NCI-H1694 (cell line): ENCODE data around the gene XIRP2.

ENCODE experiments used
- DNase-seq: peaks from one replicate; lab custom pipeline; 2025; lab: John Stamatoyannopoulos, UW

XIRP2 gene

GRCh38 chr2:166888180-166888579 is at the start of gene XIRP2:
Gene XIRP2 (plus strand): TSS chr2:166888480. CDS start chr2:166903483, 15,003 bp downstream.
- no peak for DNase-seq

DNA sequence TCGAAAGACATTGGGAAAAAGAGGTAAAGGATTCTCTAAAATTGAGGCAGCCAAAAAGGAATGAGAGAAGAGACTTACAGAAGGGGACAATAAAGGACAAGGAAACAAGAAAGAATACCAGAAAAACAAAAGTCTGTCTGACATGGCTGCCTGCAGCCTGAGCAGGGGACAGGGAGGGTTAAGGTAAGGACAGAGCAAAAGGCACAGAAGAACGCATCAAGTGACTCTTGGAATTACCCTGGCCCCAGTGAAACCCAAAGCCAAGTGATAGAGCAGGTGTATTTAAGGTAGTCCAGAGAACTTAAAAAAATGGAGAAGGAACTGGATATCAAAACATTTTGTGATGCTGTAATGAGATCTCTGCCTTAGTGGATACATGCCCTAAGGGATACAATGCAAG is 47.1 kb upstream of the XIRP2 start:
- no peak for DNase-seq

- DNase-seq = no peak
Observed at GRCh38 chr2:166841679-166842078, 46.6 kb upstream of the XIRP2 start.

- DNase-seq = no peak
Observed at GRCh38 chr2:166844111-166844510, 44.2 kb upstream of the XIRP2 start.

DNA sequence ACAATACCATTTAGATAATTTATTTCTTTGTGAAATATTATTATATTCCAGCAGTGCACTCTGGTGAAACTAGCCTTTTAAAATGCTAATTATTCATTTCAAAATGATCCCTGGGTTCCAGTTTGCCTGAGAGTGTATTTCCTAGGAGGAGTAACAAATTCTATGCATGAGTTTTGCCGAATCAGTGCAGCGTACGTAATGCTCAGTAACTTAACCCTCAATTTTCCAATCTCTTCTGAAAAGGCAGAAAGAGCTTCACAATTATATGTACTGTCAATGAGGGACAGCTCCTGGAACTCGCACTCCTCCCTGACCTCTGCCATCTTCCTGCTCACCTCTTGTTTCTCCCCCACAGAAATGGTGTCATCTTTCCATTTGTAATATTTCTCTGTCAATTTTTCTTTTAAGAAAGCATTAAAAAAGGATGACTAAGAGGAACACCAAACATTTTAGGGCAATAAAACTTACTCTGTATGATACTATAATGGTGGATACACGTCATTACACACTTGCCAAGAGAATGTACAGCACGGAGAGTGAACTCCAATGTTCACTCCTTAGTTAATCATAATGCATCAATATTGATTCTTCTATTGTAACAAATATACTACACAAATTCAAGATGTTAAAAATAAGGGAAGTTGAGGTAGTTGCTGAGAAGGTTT is 25.7 kb upstream of the XIRP2 start:
- DNase-seq = no peak

GRCh38 chr2:166867874-166868514 is 20.3 kb upstream of the XIRP2 start:
- DNase-seq = no peak

GRCh38 chr2:166870346-166870745 is 17.9 kb upstream of the XIRP2 start:
- no peak for DNase-seq

DNA sequence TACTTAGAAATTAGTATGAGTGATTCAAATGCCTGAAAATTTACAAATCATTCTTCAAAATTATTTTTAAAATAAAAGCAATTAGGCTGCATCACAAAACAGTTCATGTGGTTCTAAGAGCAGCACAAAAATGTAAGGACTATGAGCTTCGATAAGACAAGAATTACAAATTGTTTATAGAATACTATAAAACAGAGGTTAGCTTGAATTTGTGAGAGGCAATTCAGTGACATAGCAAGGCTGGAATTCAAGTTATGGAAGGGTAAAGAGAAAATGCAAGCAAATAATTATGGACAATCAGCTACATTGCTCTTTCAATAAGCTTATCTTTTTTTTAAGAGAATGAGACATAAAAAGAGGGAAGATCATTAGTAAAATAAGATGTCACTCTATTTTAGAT is 7.1 kb upstream of the XIRP2 start:
- DNase-seq = no peak

GRCh38 chr2:166882851-166883250 is 5.4 kb upstream of the XIRP2 start:
- no peak for DNase-seq

GRCh38 chr2:166891727-166892126 is 3.4 kb downstream of the XIRP2 start:
- no peak for DNase-seq

DNA sequence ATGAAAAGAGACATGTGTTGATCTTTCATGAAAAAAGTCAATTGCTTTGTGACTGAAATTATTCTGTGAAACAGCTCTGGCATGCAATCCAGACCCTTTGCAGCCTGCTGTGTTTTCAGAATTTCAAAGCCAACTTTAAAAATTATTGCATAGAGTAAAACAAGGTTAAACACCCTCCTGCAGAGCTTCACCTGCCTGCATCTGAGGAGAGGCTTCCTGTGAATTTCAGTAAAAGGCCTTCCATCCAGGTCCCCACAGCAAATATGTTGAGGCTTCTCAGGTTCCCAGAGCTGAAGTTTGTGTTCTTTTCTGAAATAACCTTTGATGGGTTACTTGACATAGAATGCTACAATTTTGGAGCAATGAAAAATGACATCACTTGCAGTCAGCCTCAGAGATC is 4.1 kb downstream of the XIRP2 start:
- no peak for DNase-seq

- DNase-seq = no peak
Observed at GRCh38 chr2:166895243-166895642, 7.0 kb downstream of the XIRP2 start.

GRCh38 chr2:166897666-166898065 is 9.4 kb downstream of the XIRP2 start:
- DNase-seq = no peak

DNA sequence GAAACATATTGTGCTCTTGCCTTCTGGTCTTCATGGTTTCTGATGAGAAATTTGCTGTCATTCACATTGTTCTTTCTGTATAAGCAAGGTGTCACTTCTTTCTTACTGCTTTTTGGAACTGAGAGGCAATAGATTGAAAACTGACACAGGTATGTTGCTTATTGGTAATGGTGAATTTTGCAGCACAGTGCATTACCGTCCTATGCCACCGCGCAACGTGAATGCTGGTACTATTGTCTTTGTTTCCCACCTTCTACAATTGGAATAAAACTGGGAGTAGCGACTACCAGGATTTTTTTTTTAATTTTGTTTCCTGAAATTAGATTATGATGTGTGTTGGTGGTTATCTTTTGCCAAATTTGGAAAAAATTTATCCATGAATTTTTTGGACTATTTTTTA is 11.4 kb downstream of the XIRP2 start:
- DNase-seq = no peak

- no peak for DNase-seq
Observed at GRCh38 chr2:166900700-166901099, 12.4 kb downstream of the XIRP2 start.

DNA sequence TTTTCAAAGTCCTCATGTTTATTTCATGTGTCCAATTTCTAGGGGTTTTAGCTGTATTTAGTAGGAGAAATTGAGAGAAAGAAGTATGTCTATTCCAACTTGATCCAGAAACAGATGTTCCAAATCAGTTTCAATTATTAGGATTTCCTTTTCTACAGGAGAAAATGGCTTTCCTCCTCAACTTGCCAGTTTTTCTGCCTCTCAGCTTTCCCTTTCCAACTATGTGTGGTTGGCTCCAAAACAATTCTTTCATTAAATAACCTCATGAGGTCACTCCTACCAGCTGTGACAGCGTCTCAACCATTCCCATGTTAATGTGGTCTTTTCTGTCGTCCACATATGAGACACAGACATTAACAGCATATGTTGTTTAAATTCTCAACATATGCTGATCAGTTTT is 13.1 kb downstream of the XIRP2 start:
- DNase-seq = no peak

GRCh38 chr2:166916987-166917386 is 28.7 kb downstream of the XIRP2 start:
- DNase-seq = no peak

DNA sequence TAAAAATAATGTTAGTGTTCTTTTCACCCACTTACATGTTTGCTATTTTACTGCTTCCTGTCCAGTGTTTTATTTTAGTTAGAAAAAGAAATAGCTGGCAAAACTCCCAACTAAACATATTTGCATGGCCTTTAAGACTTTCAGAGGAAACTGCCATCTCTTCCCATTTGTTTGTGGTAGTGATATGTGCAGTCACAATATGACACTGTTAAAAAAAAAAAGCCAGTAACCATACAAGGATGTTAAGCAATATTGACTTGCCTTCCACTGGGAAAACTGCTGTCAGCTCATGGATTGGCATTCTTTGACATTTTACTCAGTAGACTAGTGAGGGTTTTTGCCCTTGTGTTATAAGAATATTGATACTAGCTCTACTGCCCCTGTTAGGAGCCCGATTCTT is 29.1 kb downstream of the XIRP2 start:
- DNase-seq = no peak

GRCh38 chr2:166921261-166921896 is 33.1 kb downstream of the XIRP2 start:
- DNase-seq = no peak

DNA sequence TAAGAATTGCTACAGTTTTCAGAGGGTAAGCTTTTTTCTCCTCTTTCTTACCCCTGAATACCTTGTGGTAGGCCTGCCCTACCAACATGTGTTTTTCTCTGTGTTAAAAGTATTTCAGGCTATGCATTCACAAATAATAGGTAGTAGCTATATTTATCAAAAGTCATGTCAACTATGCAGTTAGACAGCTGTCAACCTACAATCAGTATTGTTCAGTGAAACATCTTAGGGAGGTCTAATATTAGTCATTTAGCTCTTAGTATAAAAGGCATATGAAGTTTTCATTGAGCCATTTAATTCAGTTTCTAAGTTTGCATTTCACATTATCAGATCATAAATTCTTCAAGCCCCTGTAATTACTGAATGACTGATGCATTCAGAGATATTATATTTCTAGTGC is 36.7 kb downstream of the XIRP2 start:
- no peak for DNase-seq

- DNase-seq = no peak
Observed at GRCh38 chr2:166926657-166927056, 38.4 kb downstream of the XIRP2 start.

DNA sequence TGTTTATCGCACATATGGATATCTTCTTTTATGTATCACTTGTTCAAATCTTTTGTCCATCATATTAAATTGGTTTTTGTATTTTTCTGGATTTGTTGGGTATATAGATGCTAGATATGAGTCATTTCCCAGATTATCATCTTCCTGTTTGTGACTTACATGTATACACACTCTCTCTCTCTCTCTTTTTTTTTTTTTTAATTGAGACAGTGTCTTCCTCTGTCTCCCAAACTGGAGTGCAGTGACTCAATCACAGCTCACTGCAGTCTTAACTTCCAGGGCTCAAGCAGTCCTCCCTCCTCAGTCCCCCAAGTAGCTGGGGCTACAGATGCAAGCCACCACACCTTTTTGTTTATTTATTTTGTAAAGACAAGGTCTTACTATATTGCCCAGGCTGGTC is 43.8 kb downstream of the XIRP2 start:
- no peak for DNase-seq

- no peak for DNase-seq
Observed at GRCh38 chr2:166934817-166935216, 46.5 kb downstream of the XIRP2 start.

- no peak for DNase-seq
Observed at GRCh38 chr2:166942377-166942776, 54.1 kb downstream of the XIRP2 start.
